T-helper 9 cell (primary cell): ENCODE data around the gene CHMP3.

ENCODE experiments used
- DNase-seq: peaks from one replicate; pipeline ENCODE4 v3.0.0-alpha.2; 2020

CHMP3 gene

GRCh38 chr2:86461042-86461743 lies 102.0 kb downstream of the CHMP3 start:
- no peak for DNase-seq

- no peak for DNase-seq
These were observed 108.1 kb downstream of the CHMP3 start for GRCh38 chr2:86455181-86455580.

- DNase-seq, result no peak
These were observed 109.0 kb downstream of the CHMP3 start for GRCh38 chr2:86454238-86454637.

- DNase-seq, result no peak
These were observed 109.4 kb downstream of the CHMP3 start for GRCh38 chr2:86453836-86454235.
